Transverse colon (tissue), 4 donors: ENCODE data around the gene RRM2. TPM values are rescaled to one million over a fixed set of nuclear protein-coding genes. Genes with fewer than 3 reads are reported as not detected.

Experiments
- DNase-seq: peaks from one replicate; pipeline ENCODE4 v3.0.0-alpha.2; 2019
- H3K27ac ChIP-seq, 4 donors: fragments of 200-600 bp; sonication (generic); 2 replicates each; pipeline ENCODE4 v1.5.1; 2016 to 2018; ENCODE audit warnings: inconsistent platforms in 4 of 4
- H3K27me3 ChIP-seq: fragments of 200-600 bp; sonication (generic); 2 replicates; pipeline ENCODE4 v1.5.1; 2017; ENCODE audit warnings: inconsistent platforms
- H3K36me3 ChIP-seq, 4 donors: fragments of 200-600 bp; sonication (generic); 2 replicates each; pipeline ENCODE4 v1.5.1; 2017 to 2019; ENCODE audit warnings: inconsistent platforms in 4 of 4
- H3K4me1 ChIP-seq, 4 donors: fragments of 200-600 bp; sonication (generic); 2 replicates each; pipeline ENCODE4 v1.5.1; 2017 to 2020; ENCODE audit warnings: inconsistent platforms in 4 of 4
- H3K4me3 ChIP-seq, 4 donors: fragments of 200-600 bp; sonication (generic); 1 replicate in 1 of 4; 2 replicates in 3 of 4; pipeline versions ENCODE4 v1.5.1 to v1.6.1; 2017 to 2019; ENCODE audit warnings: inconsistent platforms in 4 of 4
- H3K9me3 ChIP-seq, 2 donors: fragments of 200-600 bp; sonication (generic); 2 replicates each; pipeline ENCODE4 v1.5.1; 2017 to 2019; ENCODE audit warnings: inconsistent platforms in 2 of 2
- EP300 ChIP-seq: sonication (generic); formaldehyde crosslinking; IDR thresholded peaks from one replicate; pipeline ENCODE4 v1.6.1; 2017; ENCODE audit warnings: antibody characterized with exemption, low read depth
- POLR2A ChIP-seq: fragments of 450-650 bp; IDR thresholded peaks from one replicate; pipeline ENCODE4 v1.6.1; 2016; ENCODE audit warnings: antibody characterized with exemption, mild to moderate bottlenecking, moderate library complexity
- POLR2AphosphoS5 ChIP-seq, 3 donors: sonication (generic); formaldehyde crosslinking; IDR thresholded peaks; one replicate each; pipeline ENCODE4 v1.6.1; 2016; ENCODE audit warnings: antibody characterized with exemption in 3 of 3
- WGBS, 2 donors: methylation state at CpG; one replicate each; pipeline ENCODE4 v1.1.5; 2018; ENCODE audit warnings: low coverage in 1 of 2; 5-methylcytosine and 5-hydroxymethylcytosine counted together
- in situ Hi-C, 4 donors: fragments of 200-750 bp; cut with MboI; loops; one replicate each; pipeline versions ENCODE4 v1.15.0 to v1.15.1; 2017; ENCODE audit warnings: low sequenced_read_pairs in 3 of 4, low pct_ligation_motif_present in 1 of 4, low pct_unique_long_range_greater_than_20kb in 1 of 4
- intact Hi-C: fragments of 100-400 bp; cut with DNase I; formaldehyde crosslinking; loops from one replicate; pipeline ENCODE4 v1.15.1; 2023; ENCODE audit warnings: low total_unique reads
- total RNA-seq, 4 donors: library from RNA; depleted of rRNA; stranded (reverse); fragments of >200 nt; gene quantifications; one replicate each; pipeline ENCODE4 v1.1.0, GENCODE V29; 2016
- TF ChIP-seq, protein P1 (sequence below), 5 experiments: fragments of 200-600 bp in 3 of 5; fragments of 450-650 bp in 2 of 5; sonication (generic) in 3 of 5; IDR thresholded peaks; 1 replicate in 2 of 5; 2 replicates in 3 of 5; pipeline ENCODE4 v1.5.1; 2016 to 2017; ENCODE audit warnings: antibody characterized with exemption in 5 of 5, inconsistent platforms in 3 of 5, mild to moderate bottlenecking in 2 of 5, moderate library complexity in 1 of 5

The RRM2 gene
- total RNA-seq, 4 donors from 2014 or later: 4.0 to 12.9 (median 5.3) TPM; not detected in 1

DNA sequence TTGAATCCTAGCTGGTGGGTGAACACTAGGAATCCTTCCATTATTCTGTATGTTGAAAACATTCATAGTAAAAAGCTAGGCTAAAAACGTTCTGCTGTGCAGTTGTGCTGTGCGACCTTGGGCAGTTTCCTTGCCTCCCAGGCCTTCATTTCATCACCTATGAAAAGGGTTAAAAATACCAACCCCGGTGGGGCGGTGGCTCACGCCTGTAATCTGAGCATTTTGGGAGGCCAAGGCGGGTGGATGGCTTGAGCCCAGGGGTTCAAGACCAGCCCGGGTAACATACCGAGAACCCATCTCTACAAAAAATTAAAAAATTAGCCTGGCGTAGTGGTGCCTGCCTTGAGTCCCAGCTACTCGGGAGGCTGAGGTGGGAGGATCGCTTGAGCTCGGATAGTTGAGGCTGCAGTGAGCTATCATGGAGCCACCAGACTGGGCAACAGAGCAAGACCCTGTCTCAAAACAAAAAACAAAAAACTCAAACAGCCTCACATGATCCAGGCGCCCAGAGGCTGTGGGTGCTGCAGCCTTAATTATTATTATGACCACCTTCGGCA is 2.9 kb upstream of the RRM2 start:
- Histone ChIP-seq H3K4me3 (peak overlapping the region in 3 of 4 donors; percentile 45 to 82 (median 49)), H3K27ac (peak overlapping the region; percentile 82 to 87 (median 86)), H3K9me3 (no peaks in the 10 kb centered on the region), H3K36me3 (no peaks in the 10 kb centered on the region), H3K4me1 (peaks cover 23 to 42% (median 31%) of the 10 kb centered on the region in 4 donors), H3K27me3 (peaks cover 15% of the 10 kb centered on the region)
- 68 to 73% methylated on average over 4 to 14 of the region's 14 CpGs for WGBS, 2 donors
- intact Hi-C loops: loop anchor here (5.0 kb wide), 1 partner anchor 318 kb away; no protein-coding TSS in a partner anchor
- no peak for DNase-seq
- in situ Hi-C loops: loop anchor here in 2 of 4 donors (10.0 to 25.0 kb wide), 2 partner anchors 315 to 543 kb away; no protein-coding TSS in a partner anchor
- TF ChIP-seq POLR2AphosphoS5 (IDR thresholded peaks at IDR 0.05): no peak
- TF ChIP-seq POLR2A: no peak
- TF ChIP-seq, protein P1, sequence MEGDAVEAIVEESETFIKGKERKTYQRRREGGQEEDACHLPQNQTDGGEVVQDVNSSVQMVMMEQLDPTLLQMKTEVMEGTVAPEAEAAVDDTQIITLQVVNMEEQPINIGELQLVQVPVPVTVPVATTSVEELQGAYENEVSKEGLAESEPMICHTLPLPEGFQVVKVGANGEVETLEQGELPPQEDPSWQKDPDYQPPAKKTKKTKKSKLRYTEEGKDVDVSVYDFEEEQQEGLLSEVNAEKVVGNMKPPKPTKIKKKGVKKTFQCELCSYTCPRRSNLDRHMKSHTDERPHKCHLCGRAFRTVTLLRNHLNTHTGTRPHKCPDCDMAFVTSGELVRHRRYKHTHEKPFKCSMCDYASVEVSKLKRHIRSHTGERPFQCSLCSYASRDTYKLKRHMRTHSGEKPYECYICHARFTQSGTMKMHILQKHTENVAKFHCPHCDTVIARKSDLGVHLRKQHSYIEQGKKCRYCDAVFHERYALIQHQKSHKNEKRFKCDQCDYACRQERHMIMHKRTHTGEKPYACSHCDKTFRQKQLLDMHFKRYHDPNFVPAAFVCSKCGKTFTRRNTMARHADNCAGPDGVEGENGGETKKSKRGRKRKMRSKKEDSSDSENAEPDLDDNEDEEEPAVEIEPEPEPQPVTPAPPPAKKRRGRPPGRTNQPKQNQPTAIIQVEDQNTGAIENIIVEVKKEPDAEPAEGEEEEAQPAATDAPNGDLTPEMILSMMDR (IDR thresholded peaks at IDR 0.05): no peak
- TF ChIP-seq EP300: no peak

DNA sequence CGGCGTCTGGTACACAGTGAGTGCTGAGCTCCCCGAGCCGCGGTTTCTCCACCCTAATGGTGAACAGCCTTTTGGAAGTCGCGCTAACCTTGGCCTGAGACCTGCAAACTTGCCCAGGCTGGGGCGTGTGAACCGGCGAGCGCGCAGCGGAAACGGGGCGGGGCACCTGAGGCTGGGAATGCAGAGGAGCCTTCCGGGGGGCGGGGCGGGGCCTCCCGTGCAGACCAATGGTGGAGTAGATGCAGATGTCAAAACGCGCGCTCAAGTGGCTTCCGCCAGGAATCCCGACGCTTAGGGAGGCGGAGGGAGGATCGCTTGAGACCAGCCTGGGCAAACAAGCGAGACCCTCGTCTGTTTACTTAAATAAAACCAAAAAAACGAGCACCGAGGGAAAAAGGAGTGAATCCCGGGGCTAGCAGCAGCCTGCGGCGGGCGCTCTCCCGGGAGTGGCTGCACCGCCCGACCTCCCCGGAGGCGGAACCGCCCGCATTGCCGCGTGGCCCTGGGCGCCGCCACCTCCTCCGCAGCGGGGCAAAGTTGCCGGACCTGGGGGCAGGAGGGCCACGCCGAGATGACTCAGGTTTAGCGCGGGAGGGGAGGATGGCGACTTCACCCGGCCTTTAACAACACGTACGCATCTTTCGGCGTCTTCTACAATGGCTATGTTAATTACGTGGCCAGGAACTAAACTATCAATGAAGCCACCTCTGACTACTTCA is 2.2 kb upstream of the RRM2 start:
- Histone ChIP-seq H3K4me1 (peaks cover 23 to 49% (median 37%) of the 10 kb centered on the region in 4 donors), H3K27me3 (peaks cover 15% of the 10 kb centered on the region), H3K27ac (peak overlapping the region; percentile 82 to 87 (median 86)), H3K36me3 (no peaks in the 10 kb centered on the region), H3K9me3 (no peaks in the 10 kb centered on the region), H3K4me3 (peak overlapping the region; percentile 45 to 82 (median 58))
- intact Hi-C loops (loop anchor here (5.0 kb wide), 1 partner anchor 317 kb away; no protein-coding TSS in a partner anchor), in situ Hi-C loops (loop anchor here in 2 of 4 donors (10.0 to 25.0 kb wide), 2 partner anchors 314 to 542 kb away; no protein-coding TSS in a partner anchor)
- peak; percentile 64 for TF ChIP-seq POLR2A
- TF ChIP-seq, protein P1 (IDR thresholded peaks at IDR 0.05): peak in 3 of 5 experiments; percentile 6 to 43 (median 26)
- peak; percentile 37 to 70 (median 46) for TF ChIP-seq POLR2AphosphoS5 (IDR thresholded peaks at IDR 0.05)
- no peak for TF ChIP-seq EP300
- peak; percentile 98 for DNase-seq
- WGBS, 2 donors: 1% methylated on average over 58 of the region's 60 CpGs; no CpG with 5 or more reads in 1 of the 2 donors

- 12 to 14% methylated on average over 9 to 13 of the region's 13 CpGs for WGBS, 2 donors
- peak; percentile 32 for DNase-seq
- peaks cover 23 to 55% (median 39%) of the 10 kb centered on the region in 4 donors for H3K4me1 ChIP-seq
- H3K27me3 ChIP-seq: peaks cover 15% of the 10 kb centered on the region
- TF ChIP-seq POLR2A (no peak), EP300 (no peak), POLR2AphosphoS5 (IDR thresholded peaks at IDR 0.05) (no peak)
- TF ChIP-seq, protein P1 (IDR thresholded peaks at IDR 0.05): no peak
- no peaks in the 10 kb centered on the region for H3K36me3 ChIP-seq
- H3K4me3 ChIP-seq: peak overlapping the region; percentile 45 to 82 (median 58)
- intact Hi-C loops (loop anchor here (5.0 kb wide), 1 partner anchor 316 kb away; no protein-coding TSS in a partner anchor), in situ Hi-C loops (loop anchor here in 2 of 4 donors (10.0 to 25.0 kb wide), 2 partner anchors 314 to 541 kb away; no protein-coding TSS in a partner anchor)
- H3K27ac ChIP-seq: peak overlapping the region; percentile 82 to 87 (median 86)
- no peaks in the 10 kb centered on the region for H3K9me3 ChIP-seq
These were observed 1.5 kb upstream of the RRM2 start for GRCh38 chr2:10120877-10121574.
